OCI-LY3 (cell line): ENCODE data around the gene ATXN1L.
"Not testable (repeated sequence)": the region's sequence is repeated elsewhere in the genome, so short reads cannot be mapped to it uniquely, and the experiment has no call there.

ENCODE experiments used
- H2AFZ ChIP-seq: fragments of 200-600, 300-600 bp; shearing (Covaris generic); 2 replicates; pipeline ENCODE4 v1.6.0; 2014; ENCODE audit warnings: antibody characterized with exemption, low read depth, low read length
- H3K27ac ChIP-seq: fragments of 200-600, 300-600 bp; sonication (generic); 2 replicates; pipeline ENCODE4 v1.5.1; 2014; ENCODE audit warnings: mild to moderate bottlenecking, low read length, moderate library complexity, mixed read lengths
- H3K27me3 ChIP-seq: fragments of 200-600, 300-600 bp; sonication (generic); 2 replicates; pipeline ENCODE4 v1.6.1; 2014; ENCODE audit warnings: low read depth, low read length, mixed read lengths
- H3K36me3 ChIP-seq: fragments of 200-600, 300-600 bp; sonication (generic); replicated peaks from 2 replicates; pipeline ENCODE3; 2014; ENCODE audit warnings: low read depth, low read length, mixed read lengths
- H3K4me1 ChIP-seq: fragments of 300-600, 200-600 bp; sonication (generic); 2 replicates; pipeline ENCODE4 v1.6.1; 2014; ENCODE audit warnings: low read length, mixed read lengths
- H3K4me2 ChIP-seq: fragments of 200-600, 300-600 bp; sonication (generic); 2 replicates; pipeline ENCODE4 v1.6.1; 2014; ENCODE audit warnings: low read length, mixed read lengths
- H3K4me3 ChIP-seq: fragments of 300-600, 200-600 bp; sonication (generic); 2 replicates; pipeline ENCODE4 v1.5.1; 2014; ENCODE audit warnings: antibody characterized with exemption, mild to moderate bottlenecking, low read length, moderate library complexity
- H3K79me2 ChIP-seq: fragments of 300-600, 200-600 bp; shearing (Covaris generic); 2 replicates; pipeline ENCODE4 v1.6.1; 2014; ENCODE audit warnings: mild to moderate bottlenecking, low read length, mixed read lengths
- H3K9ac ChIP-seq: fragments of 300-600, 200-600 bp; shearing (Covaris generic); 2 replicates; pipeline ENCODE4 v1.6.0; 2014; ENCODE audit warnings: mild to moderate bottlenecking, low read length, moderate library complexity
- H3K9me3 ChIP-seq: fragments of 200-600, 300-600 bp; shearing (Covaris generic); 2 replicates; pipeline ENCODE4 v1.6.1; 2014; ENCODE audit warnings: low read length, mixed read lengths; ENCODE audit not compliant: insufficient read depth
- H4K20me1 ChIP-seq: fragments of 200-600, 300-600 bp; sonication (generic); 2 replicates; pipeline ENCODE4 v1.6.1; 2016; ENCODE audit warnings: low read length, mixed read lengths; ENCODE audit not compliant: insufficient read depth
- EZH2phosphoT487 ChIP-seq: fragments of 200-600 bp; shearing (Covaris generic); IDR thresholded peaks from 2 replicates; pipeline ENCODE4 v1.6.1; 2018; ENCODE audit warnings: antibody characterized with exemption, mixed run types, low read depth
- TF ChIP-seq, protein P1 (sequence below): fragments of 200-600, 300-600 bp; sonication (generic); IDR thresholded peaks from 2 replicates; pipeline ENCODE4 v1.5.1; 2014; ENCODE audit warnings: antibody characterized with exemption, low read length, low read depth

The ATXN1L gene

DNA sequence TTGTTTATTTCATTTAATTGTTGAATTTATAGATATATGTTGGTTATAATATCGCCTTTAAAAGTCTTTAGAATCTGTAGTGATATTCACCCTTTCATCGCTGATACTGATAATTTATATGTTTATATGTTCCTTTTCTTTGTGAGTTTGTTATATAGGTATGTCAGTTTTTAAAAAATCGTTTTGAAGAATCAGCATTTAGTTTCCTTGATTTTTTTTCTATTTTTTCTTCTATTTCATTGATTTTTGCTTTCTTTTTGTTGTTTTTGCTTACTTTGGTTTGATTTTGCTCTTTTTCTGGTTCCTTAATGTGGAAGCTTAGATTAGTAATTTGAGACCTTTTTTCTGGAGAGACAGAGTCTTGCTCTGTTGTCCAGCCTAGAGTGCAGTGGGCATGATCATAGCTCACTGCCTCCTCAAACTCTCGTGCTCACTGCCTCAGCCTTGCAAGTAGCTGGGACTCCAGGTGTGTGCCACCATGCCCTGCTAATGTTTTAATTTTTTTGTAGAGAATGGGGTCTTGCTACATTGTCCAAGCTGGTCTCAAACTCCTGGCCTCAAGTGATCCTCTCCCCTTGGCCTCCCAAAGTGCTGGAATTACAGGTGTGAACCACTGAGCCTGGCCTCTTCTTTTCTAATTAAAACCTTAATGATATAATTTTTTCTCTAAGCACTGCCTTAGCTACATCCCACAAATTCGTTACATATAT is 57.0 kb downstream of the ATXN1L start:
- H3K4me1 ChIP-seq, result peaks cover 4% of the 10 kb centered on the region
- peaks cover 98% of the 10 kb centered on the region for H4K20me1 ChIP-seq
- no peak overlapping the region for H3K9ac ChIP-seq
- H3K27ac ChIP-seq, result no peak overlapping the region
- TF ChIP-seq EZH2phosphoT487, result no peak
- TF ChIP-seq, protein P1, sequence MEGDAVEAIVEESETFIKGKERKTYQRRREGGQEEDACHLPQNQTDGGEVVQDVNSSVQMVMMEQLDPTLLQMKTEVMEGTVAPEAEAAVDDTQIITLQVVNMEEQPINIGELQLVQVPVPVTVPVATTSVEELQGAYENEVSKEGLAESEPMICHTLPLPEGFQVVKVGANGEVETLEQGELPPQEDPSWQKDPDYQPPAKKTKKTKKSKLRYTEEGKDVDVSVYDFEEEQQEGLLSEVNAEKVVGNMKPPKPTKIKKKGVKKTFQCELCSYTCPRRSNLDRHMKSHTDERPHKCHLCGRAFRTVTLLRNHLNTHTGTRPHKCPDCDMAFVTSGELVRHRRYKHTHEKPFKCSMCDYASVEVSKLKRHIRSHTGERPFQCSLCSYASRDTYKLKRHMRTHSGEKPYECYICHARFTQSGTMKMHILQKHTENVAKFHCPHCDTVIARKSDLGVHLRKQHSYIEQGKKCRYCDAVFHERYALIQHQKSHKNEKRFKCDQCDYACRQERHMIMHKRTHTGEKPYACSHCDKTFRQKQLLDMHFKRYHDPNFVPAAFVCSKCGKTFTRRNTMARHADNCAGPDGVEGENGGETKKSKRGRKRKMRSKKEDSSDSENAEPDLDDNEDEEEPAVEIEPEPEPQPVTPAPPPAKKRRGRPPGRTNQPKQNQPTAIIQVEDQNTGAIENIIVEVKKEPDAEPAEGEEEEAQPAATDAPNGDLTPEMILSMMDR, result no peak
- H3K4me3 ChIP-seq, result no peak overlapping the region
- H3K4me2 ChIP-seq, result no peak overlapping the region
- no peak overlapping the region for H2AFZ ChIP-seq
- H3K27me3 ChIP-seq, result no peaks in the 10 kb centered on the region
- no peaks in the 10 kb centered on the region for H3K9me3 ChIP-seq
- peaks cover 29% of the 10 kb centered on the region for H3K36me3 ChIP-seq
- H3K79me2 ChIP-seq, result peaks cover 100% of the 10 kb centered on the region

DNA sequence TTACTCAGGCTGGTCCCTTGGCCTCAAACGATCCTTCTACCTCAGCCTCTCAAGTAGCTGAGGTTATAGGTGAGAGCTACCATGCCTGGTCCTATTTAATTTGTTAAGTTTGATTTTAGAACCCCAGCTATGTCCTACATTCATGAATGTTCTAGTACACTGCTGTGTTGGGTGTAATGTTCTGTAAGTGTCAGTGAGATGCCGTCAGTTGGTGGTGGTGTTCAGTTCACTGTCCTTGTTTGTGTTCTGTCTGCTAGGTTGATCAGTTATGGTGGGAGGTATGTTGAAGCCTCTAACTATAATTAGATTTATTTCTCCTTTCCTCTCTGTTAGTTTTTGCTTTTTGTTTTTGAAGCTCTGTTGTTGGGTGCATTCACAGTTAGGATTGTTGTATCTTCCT is 57.8 kb downstream of the ATXN1L start:
- Histone ChIP-seq H3K4me3 (no peak overlapping the region), H3K27ac (no peak overlapping the region), H4K20me1 (peaks cover 98% of the 10 kb centered on the region), H2AFZ (no peak overlapping the region), H3K9ac (no peak overlapping the region), H3K4me2 (no peak overlapping the region), H3K9me3 (no peaks in the 10 kb centered on the region), H3K36me3 (peaks cover 32% of the 10 kb centered on the region), H3K27me3 (no peaks in the 10 kb centered on the region), H3K4me1 (peaks cover 4% of the 10 kb centered on the region), H3K79me2 (peaks cover 100% of the 10 kb centered on the region)
- TF ChIP-seq, protein P1, result no peak
- no peak for TF ChIP-seq EZH2phosphoT487

DNA sequence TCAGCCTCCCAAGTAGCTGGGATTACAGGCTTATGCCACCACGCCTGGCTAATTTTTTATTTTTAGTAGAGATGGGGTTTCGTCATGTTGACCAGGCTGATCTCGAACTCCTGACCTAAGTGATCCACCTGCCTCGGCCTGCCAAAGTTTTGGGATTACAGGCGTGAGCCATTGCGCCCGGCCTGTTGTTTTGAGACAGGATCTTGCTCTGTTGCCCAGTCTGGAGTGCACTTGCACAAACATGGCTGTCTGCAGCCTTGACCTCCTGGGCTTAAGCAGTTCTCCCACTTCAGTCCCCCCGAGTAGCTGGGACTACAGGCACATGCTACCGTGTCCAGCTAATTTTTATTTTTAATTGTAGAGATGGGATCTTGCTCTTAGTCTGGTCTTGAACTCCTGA is 58.5 kb downstream of the ATXN1L start:
- Histone ChIP-seq H3K4me1 (peaks cover 4% of the 10 kb centered on the region), H3K36me3 (peaks cover 34% of the 10 kb centered on the region), H3K9me3 (no peaks in the 10 kb centered on the region), H3K27me3 (no peaks in the 10 kb centered on the region), H3K27ac (no peak overlapping the region), H2AFZ (no peak overlapping the region), H3K9ac (no peak overlapping the region), H3K4me3 (no peak overlapping the region), H3K4me2 (no peak overlapping the region), H4K20me1 (peaks cover 98% of the 10 kb centered on the region), H3K79me2 (peaks cover 100% of the 10 kb centered on the region)
- TF ChIP-seq EZH2phosphoT487, result no peak
- TF ChIP-seq, protein P1, result no peak

DNA sequence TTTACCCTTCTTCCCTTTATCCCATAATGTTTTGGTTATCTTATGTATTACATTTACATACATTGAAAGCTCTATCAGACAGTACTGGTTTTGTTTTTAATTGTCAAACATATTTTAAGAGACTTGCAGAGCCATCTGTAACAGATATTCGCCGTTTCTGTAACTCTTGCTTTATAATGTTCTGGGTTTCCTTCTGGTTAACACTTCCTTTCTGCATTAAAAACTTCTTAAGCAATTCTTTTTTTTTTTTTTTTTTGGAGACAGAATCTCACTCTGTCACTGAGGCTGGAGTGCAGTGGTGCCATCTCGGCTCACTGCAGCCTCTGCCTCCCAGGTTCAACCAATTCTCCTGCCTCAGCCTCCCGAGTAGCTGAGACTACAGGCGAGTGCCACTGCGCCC is 60.0 kb downstream of the ATXN1L start:
- H3K4me3 ChIP-seq, H3K4me2 ChIP-seq, H3K9me3 ChIP-seq, H3K27ac ChIP-seq, H3K4me1 ChIP-seq, H3K27me3 ChIP-seq, H2AFZ ChIP-seq, H3K9ac ChIP-seq: not testable (repeated sequence)
- Histone ChIP-seq H3K36me3 (peaks cover 44% of the 10 kb centered on the region), H3K79me2 (peaks cover 100% of the 10 kb centered on the region), H4K20me1 (peaks cover 98% of the 10 kb centered on the region)
